HEK293 (cell line): ENCODE data around the gene PTCSC3.

Experiments used
- ZNF16 ChIP-seq: fragments of 450-650 bp; formaldehyde crosslinking; IDR thresholded peaks from 2 replicates; pipeline ENCODE4 v1.5.1; 2016; ENCODE audit warnings: low read depth, missing biosample characterization, missing genetic modification characterization
- ZNF350 ChIP-seq: fragments of 450-650 bp; formaldehyde crosslinking; IDR thresholded peaks from 2 replicates; pipeline ENCODE4 v1.5.0; 2017; ENCODE audit warnings: missing biosample characterization, mild to moderate bottlenecking, missing genetic modification characterization
- ZNF416 ChIP-seq: fragments of 450-650 bp; formaldehyde crosslinking; IDR thresholded peaks from 2 replicates; pipeline ENCODE4 v1.5.1; 2016; ENCODE audit warnings: missing biosample characterization, missing genetic modification characterization
- ZNF660 ChIP-seq: fragments of 450-650 bp; IDR thresholded peaks from 2 replicates; pipeline ENCODE4 v1.5.1; 2018; ENCODE audit warnings: missing biosample characterization, mild to moderate bottlenecking, missing genetic modification characterization
- TF ChIP-seq, protein P1 (sequence below): fragments of 450-650 bp; formaldehyde crosslinking; IDR thresholded peaks from 2 replicates; pipeline ENCODE4 v1.5.1; 2016; ENCODE audit warnings: missing biosample characterization, missing genetic modification characterization, borderline replicate concordance
- TF ChIP-seq, protein P2 (sequence below): fragments of 450-650 bp; formaldehyde crosslinking; IDR thresholded peaks from 2 replicates; pipeline ENCODE4 v1.5.1; 2016; ENCODE audit warnings: missing biosample characterization, missing genetic modification characterization
- TF ChIP-seq, protein P3 (sequence below): fragments of 450-650 bp; formaldehyde crosslinking; IDR thresholded peaks from 2 replicates; pipeline ENCODE4 v1.5.1; 2017; ENCODE audit warnings: missing biosample characterization, missing genetic modification characterization
- TF ChIP-seq, protein P4 (sequence below): fragments of 450-650 bp; formaldehyde crosslinking; IDR thresholded peaks from 2 replicates; pipeline ENCODE4 v1.5.1; 2016; ENCODE audit warnings: missing biosample characterization, missing genetic modification characterization
- TF ChIP-seq, protein P5 (sequence below): fragments of 450-650 bp; formaldehyde crosslinking; optimal IDR thresholded peaks from 2 replicates; pipeline ENCODE3; 2016; ENCODE audit warnings: missing biosample characterization, mild to moderate bottlenecking, missing genetic modification characterization

DNA sequence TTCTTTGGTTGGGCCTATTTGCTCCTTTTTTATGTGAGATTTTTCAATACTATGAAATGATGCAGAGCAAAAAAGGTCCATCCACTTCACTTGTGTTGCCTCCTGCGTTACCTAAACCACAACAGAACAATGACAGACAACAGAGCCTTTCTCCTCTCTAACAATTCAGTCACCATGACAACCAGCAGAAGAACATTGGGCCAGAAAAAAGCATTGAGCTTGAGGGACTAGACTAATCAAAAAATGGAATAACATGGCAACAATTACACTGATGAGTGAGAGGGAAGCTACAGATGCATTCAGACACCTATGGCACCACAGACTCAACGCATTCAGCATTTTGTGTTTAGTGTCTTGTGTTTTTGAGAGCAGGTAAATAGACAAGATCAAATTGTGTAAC, 44.6 kb upstream of the PTCSC3 start:
- TF ChIP-seq ZNF350 (no peak), ZNF16 (tag by site-specific recombination) (no peak), ZNF416 (tag by site-specific recombination) (no peak), ZNF660 (tag by site-specific recombination) (no peak)
- TF ChIP-seq, protein P1, sequence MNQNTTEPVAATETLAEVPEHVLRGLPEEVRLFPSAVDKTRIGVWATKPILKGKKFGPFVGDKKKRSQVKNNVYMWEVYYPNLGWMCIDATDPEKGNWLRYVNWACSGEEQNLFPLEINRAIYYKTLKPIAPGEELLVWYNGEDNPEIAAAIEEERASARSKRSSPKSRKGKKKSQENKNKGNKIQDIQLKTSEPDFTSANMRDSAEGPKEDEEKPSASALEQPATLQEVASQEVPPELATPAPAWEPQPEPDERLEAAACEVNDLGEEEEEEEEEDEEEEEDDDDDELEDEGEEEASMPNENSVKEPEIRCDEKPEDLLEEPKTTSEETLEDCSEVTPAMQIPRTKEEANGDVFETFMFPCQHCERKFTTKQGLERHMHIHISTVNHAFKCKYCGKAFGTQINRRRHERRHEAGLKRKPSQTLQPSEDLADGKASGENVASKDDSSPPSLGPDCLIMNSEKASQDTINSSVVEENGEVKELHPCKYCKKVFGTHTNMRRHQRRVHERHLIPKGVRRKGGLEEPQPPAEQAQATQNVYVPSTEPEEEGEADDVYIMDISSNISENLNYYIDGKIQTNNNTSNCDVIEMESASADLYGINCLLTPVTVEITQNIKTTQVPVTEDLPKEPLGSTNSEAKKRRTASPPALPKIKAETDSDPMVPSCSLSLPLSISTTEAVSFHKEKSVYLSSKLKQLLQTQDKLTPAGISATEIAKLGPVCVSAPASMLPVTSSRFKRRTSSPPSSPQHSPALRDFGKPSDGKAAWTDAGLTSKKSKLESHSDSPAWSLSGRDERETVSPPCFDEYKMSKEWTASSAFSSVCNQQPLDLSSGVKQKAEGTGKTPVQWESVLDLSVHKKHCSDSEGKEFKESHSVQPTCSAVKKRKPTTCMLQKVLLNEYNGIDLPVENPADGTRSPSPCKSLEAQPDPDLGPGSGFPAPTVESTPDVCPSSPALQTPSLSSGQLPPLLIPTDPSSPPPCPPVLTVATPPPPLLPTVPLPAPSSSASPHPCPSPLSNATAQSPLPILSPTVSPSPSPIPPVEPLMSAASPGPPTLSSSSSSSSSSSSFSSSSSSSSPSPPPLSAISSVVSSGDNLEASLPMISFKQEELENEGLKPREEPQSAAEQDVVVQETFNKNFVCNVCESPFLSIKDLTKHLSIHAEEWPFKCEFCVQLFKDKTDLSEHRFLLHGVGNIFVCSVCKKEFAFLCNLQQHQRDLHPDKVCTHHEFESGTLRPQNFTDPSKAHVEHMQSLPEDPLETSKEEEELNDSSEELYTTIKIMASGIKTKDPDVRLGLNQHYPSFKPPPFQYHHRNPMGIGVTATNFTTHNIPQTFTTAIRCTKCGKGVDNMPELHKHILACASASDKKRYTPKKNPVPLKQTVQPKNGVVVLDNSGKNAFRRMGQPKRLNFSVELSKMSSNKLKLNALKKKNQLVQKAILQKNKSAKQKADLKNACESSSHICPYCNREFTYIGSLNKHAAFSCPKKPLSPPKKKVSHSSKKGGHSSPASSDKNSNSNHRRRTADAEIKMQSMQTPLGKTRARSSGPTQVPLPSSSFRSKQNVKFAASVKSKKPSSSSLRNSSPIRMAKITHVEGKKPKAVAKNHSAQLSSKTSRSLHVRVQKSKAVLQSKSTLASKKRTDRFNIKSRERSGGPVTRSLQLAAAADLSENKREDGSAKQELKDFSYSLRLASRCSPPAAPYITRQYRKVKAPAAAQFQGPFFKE (tag by site-specific recombination), result no peak
- TF ChIP-seq, protein P2, sequence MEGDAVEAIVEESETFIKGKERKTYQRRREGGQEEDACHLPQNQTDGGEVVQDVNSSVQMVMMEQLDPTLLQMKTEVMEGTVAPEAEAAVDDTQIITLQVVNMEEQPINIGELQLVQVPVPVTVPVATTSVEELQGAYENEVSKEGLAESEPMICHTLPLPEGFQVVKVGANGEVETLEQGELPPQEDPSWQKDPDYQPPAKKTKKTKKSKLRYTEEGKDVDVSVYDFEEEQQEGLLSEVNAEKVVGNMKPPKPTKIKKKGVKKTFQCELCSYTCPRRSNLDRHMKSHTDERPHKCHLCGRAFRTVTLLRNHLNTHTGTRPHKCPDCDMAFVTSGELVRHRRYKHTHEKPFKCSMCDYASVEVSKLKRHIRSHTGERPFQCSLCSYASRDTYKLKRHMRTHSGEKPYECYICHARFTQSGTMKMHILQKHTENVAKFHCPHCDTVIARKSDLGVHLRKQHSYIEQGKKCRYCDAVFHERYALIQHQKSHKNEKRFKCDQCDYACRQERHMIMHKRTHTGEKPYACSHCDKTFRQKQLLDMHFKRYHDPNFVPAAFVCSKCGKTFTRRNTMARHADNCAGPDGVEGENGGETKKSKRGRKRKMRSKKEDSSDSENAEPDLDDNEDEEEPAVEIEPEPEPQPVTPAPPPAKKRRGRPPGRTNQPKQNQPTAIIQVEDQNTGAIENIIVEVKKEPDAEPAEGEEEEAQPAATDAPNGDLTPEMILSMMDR (tag by site-specific recombination), result no peak
- TF ChIP-seq, protein P3, sequence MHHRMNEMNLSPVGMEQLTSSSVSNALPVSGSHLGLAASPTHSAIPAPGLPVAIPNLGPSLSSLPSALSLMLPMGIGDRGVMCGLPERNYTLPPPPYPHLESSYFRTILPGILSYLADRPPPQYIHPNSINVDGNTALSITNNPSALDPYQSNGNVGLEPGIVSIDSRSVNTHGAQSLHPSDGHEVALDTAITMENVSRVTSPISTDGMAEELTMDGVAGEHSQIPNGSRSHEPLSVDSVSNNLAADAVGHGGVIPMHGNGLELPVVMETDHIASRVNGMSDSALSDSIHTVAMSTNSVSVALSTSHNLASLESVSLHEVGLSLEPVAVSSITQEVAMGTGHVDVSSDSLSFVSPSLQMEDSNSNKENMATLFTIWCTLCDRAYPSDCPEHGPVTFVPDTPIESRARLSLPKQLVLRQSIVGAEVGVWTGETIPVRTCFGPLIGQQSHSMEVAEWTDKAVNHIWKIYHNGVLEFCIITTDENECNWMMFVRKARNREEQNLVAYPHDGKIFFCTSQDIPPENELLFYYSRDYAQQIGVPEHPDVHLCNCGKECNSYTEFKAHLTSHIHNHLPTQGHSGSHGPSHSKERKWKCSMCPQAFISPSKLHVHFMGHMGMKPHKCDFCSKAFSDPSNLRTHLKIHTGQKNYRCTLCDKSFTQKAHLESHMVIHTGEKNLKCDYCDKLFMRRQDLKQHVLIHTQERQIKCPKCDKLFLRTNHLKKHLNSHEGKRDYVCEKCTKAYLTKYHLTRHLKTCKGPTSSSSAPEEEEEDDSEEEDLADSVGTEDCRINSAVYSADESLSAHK, result no peak
- TF ChIP-seq, protein P4, sequence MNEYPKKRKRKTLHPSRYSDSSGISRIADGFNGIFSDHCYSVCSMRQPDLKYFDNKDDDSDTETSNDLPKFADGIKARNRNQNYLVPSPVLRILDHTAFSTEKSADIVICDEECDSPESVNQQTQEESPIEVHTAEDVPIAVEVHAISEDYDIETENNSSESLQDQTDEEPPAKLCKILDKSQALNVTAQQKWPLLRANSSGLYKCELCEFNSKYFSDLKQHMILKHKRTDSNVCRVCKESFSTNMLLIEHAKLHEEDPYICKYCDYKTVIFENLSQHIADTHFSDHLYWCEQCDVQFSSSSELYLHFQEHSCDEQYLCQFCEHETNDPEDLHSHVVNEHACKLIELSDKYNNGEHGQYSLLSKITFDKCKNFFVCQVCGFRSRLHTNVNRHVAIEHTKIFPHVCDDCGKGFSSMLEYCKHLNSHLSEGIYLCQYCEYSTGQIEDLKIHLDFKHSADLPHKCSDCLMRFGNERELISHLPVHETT (tag by site-specific recombination), result no peak
- TF ChIP-seq, protein P5, sequence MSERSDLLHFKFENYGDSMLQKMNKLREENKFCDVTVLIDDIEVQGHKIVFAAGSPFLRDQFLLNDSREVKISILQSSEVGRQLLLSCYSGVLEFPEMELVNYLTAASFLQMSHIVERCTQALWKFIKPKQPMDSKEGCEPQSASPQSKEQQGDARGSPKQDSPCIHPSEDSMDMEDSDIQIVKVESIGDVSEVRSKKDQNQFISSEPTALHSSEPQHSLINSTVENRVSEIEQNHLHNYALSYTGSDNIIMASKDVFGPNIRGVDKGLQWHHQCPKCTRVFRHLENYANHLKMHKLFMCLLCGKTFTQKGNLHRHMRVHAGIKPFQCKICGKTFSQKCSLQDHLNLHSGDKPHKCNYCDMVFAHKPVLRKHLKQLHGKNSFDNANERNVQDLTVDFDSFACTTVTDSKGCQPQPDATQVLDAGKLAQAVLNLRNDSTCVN (tag by site-specific recombination), result no peak
